VCaP (cell line): ENCODE results near the gene TFDP1.
"Not testable (repeated sequence)": the region's sequence is repeated elsewhere in the genome, so short reads cannot be mapped to it uniquely, and the experiment has no call there.

Experiments
- H3K27ac ChIP-seq: fragments of 450-650 bp; 2 replicates; pipeline ENCODE4 v1.5.1; 2017
- TF ChIP-seq, protein P1 (sequence below): fragments of 450-650 bp; conservative IDR thresholded peaks from 2 replicates; pipeline ENCODE4 v1.5.1; 2017; ENCODE audit warnings: mild to moderate bottlenecking, moderate library complexity

Gene TFDP1

DNA sequence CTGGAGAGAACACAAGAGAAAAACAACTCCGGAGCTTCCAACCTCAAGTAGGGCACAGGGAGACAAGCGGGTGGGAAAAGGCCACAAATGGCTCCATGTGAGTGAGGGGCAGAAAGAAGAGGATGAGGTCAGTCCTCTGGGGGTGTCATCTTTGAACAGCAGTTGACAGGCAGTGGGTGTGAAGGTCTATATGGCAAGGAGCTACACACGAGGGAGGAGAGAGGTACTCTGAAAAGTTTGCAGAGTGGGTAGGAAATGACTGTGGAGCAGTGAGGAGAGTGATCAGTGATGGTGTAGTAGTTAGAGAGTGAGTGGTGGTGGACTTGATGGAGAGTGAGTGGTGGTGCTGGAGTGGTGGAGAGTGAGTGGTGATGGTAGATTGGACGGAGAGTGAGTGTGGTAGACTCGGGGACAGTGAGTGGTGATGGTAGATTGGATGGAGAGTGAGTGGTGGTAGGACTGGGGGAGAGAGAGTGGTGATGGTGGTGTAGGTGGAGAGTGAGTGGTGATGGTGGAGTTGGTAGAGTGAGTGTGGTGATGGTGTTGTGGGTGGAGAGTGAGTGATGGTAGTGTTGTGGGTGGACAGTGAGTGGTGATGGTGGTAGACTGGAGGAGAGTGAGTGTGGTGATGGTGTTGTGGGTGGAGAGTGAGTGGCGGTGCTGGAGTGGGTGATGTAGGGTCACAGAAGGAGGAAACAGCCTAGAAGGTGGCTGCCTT lies 4.0 kb downstream of the TFDP1 start:
- TF ChIP-seq, protein P1, sequence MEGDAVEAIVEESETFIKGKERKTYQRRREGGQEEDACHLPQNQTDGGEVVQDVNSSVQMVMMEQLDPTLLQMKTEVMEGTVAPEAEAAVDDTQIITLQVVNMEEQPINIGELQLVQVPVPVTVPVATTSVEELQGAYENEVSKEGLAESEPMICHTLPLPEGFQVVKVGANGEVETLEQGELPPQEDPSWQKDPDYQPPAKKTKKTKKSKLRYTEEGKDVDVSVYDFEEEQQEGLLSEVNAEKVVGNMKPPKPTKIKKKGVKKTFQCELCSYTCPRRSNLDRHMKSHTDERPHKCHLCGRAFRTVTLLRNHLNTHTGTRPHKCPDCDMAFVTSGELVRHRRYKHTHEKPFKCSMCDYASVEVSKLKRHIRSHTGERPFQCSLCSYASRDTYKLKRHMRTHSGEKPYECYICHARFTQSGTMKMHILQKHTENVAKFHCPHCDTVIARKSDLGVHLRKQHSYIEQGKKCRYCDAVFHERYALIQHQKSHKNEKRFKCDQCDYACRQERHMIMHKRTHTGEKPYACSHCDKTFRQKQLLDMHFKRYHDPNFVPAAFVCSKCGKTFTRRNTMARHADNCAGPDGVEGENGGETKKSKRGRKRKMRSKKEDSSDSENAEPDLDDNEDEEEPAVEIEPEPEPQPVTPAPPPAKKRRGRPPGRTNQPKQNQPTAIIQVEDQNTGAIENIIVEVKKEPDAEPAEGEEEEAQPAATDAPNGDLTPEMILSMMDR: no peak
- no peak overlapping the region for H3K27ac ChIP-seq

DNA sequence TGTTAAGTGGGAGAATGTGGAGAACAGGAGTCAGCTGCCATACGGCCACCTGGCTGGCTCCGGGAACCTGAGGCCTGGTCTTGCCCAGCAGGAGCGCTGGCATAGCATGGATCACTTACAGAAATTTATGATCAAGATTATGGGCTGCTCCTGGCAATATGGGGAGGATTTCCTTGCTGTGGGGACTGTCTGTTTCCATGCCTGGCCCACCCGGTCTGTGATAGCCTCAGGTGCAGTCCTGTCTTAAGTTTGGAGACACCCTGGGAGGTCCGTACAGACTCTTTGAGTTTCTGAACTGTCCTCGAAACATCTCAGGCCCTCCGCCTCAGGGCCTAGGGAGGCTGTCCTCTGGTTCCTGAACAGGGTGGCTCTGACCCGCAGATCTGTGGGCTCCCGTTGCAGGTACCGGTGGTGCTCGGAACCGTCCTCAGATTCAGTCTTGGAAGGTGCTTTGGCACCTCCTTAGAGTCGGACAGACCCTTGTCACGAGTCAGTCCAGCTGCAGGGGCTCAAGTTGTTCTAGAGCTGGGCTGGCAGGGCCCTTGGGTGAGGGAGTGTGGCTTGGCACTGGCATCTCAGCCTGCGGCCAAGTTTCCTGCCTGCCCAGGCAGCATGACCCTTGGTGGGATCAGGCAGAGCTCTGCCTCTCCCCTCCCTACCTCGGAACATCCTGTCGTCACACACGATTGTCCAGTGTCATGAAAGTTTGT lies 4.9 kb downstream of the TFDP1 start:
- TF ChIP-seq, protein P1: no peak
- no peak overlapping the region for H3K27ac ChIP-seq

DNA sequence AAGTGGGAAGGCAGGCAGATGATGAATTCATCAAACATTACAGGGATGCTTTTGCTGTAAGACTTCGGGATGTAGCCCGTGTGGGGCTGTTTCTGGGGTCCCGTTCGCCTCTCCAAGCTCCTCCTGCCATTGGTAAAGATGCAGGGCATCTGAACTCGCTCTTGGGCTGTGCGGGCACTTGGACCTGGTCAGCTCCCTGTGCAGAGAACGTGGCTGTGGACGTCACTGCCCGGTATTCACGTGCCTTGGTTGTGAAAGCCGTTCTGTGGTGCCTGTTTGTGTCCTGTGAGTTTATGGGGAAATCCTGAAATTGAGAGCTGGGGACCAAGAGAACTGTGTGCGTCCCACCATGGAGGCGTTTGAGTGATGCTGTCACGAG lies 5.4 kb downstream of the TFDP1 start:
- H3K27ac ChIP-seq: no peak overlapping the region
- TF ChIP-seq, protein P1: no peak

DNA sequence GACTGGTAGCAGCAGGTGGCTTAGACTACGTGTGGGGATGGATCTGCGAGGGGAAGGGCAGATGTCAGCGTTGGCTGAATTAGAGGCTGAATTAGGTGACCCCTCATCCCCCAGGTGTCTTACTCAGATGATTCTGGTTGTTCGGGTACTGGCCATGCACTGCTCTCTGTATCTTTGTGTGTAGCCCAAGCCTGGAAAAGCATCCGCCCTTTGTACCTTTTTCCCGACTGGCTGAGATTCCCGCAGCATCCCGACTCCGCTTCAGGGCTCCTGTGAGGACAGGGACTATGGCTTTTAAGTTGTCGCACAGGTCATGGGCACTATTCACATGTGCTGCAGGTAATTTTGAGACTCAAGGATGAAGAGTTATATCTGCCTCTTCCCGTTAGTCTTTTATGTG lies 7.2 kb downstream of the TFDP1 start:
- TF ChIP-seq, protein P1: no peak

DNA sequence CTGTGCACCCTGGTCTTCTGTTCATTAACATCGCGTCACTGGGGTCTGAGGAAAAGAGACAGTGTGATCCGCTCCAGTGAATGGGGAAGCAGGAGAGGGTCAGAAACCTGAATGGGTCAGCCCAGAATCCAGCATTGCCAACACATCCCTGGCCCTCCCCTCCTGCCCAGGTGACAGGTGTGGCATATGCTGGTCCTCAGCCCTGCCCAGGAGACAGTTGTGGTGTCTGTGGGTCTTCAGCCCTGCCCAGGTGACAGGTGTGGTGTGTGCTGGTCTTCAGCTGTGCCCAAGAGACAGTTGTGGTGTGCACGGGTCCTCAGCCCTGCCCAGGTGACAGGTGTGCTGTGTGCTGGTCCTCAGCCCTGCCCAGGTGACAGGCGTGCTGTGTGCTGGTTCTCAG lies 8.0 kb downstream of the TFDP1 start:
- no peak overlapping the region for H3K27ac ChIP-seq
- TF ChIP-seq, protein P1: no peak

More for the DNA sequence above, 7.2 kb downstream of the TFDP1 start:
- no peak overlapping the region for H3K27ac ChIP-seq

DNA sequence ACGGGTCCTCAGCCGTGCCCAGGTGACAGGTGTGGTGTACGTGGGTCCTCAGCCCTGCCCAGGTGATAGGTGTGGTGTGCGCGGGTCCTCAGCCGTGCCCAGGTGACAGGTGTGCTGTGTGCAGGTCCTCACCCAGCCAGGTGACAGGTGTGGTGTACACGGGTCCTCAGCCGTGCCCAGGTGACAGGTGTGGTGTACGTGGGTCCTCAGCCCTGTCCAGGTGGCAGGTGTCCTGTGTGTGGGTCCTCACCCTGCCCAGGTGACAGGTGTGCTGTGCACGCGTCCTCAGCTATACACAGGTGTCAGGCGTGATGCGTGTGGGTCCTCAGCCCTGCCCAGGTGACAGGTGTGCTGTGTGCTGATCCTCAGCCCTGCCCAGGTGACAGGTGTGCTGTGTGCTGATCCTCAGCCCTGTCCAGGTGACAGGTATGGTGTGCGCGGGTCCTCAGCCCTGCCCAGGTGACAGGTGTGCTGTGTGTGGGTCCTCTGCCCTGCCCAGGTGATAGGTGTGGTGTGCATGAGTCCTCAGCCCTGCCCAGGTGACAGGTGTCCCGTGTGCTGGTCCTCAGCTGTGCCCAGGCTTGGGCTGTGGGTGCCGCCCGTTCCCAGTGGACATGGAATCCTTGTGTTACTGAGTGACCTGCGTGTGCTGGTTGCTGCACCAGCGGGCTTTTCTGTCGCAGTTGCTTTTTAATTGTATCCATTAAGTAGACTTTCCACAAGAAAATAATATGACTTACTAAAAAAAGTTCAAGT lies 9.7 kb downstream of the TFDP1 start:
- not testable (repeated sequence) for H3K27ac ChIP-seq

DNA sequence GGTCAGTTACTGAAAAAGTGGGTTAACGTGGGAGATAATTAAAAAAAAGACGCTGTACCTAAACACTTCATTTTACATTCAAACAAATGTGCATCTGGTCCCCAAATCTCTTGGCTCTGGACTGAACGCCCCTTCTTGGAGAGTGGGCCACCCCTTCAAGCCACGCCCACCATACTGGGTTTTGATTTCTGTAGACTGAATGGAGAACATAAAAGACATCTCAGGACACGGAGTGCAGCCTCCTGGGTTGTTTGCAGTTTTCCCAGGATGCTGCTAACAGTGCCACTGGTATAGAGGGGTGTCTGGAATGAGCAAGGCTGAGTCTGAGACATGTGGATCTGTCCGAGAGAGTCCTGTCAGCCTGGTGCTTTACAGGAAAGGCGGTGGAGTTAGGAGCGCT lies 10.6 kb downstream of the TFDP1 start:
- H3K27ac ChIP-seq: no peak overlapping the region

More for the DNA sequence above, 10.6 kb downstream of the TFDP1 start:
- TF ChIP-seq, protein P1: no peak
